Measurements from ENCODE around the gene BLOC1S4. TPM values are rescaled to one million over a fixed set of nuclear protein-coding genes. Genes with fewer than 3 reads are reported as not detected.

BLOC1S4 gene
- total RNA-seq, 1 experiment from 2014 or later: 14.0 TPM

DNA sequence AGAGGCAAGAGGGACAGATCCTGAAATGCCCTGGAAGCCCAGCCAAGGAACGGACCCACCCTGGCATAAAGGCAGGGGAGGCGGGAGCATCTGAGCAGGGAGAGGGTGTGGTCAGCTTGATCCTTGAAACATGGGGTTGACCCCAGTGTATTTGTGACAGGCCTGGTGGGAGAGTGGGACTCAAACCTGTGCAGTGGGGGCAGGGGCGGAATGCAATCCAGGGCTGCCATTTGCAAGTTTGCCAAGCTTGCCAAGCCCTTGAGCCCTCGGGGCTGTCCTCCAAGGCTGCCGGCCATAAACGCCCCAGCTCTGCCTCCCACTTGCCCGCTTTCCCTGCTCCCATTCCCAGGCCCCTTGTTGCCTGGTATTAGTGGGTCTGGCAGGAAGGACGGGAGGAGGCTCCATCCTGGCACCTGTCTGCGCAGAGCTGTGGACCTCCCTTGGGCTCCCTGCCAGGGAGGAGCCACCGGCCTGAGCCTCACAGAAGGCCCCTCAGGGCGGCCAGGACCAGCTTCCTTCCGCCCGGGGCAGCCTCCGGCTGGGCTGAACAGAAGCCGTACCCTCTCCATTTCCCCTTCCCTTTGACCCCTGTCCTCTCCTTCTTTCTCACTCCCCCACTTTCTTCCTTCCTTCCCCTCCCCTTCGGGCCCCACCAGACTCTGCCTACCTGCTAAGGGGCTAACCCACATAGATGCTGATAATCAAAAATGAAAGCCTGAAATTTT, 21.6 kb upstream of the BLOC1S4 start:
- Histone ChIP-seq H3K9me2 (replicated peaks; ENCODE audit: low read length) (no peaks in the 10 kb centered on the region), H3K4me1 (ENCODE audit: insufficient read depth, low read length) (peaks cover 58% of the 10 kb centered on the region), H3K27ac (ENCODE audit: low read length) (peak overlapping the region; percentile 96), H3K27me3 (ENCODE audit: low read length) (no peaks in the 10 kb centered on the region), H3K4me3 (ENCODE audit: low read length) (peak overlapping the region; percentile 50; the same call in 1 of the 2 replicates), H3K79me2 (ENCODE audit: low read length) (peaks cover 21% of the 10 kb centered on the region), H3K9me3 (ENCODE audit: low read length) (no peaks in the 10 kb centered on the region), H3K4me2 (ENCODE audit: low read length) (peak overlapping the region; percentile 81), H3F3A (ENCODE audit: low read length, unreplicated experiment) (peaks cover 5% of the 10 kb centered on the region), H3K36me3 (ENCODE audit: low read depth, low read length) (no peaks in the 10 kb centered on the region), H2AFZ (ENCODE audit: low read length) (no peak overlapping the region), H4K20me1 (ENCODE audit: low read length) (no peaks in the 10 kb centered on the region), H3K9ac (ENCODE audit: low read length) (peak overlapping the region; percentile 82)
- TF ChIP-seq EZH2 (IDR thresholded peaks at IDR 0.05; ENCODE audit: low read length, unreplicated experiment): no peak
- no peak for TF ChIP-seq EZH2phosphoT487 (IDR thresholded peaks at IDR 0.05; ENCODE audit: borderline replicate concordance, low read length)
- TF ChIP-seq, protein P1, sequence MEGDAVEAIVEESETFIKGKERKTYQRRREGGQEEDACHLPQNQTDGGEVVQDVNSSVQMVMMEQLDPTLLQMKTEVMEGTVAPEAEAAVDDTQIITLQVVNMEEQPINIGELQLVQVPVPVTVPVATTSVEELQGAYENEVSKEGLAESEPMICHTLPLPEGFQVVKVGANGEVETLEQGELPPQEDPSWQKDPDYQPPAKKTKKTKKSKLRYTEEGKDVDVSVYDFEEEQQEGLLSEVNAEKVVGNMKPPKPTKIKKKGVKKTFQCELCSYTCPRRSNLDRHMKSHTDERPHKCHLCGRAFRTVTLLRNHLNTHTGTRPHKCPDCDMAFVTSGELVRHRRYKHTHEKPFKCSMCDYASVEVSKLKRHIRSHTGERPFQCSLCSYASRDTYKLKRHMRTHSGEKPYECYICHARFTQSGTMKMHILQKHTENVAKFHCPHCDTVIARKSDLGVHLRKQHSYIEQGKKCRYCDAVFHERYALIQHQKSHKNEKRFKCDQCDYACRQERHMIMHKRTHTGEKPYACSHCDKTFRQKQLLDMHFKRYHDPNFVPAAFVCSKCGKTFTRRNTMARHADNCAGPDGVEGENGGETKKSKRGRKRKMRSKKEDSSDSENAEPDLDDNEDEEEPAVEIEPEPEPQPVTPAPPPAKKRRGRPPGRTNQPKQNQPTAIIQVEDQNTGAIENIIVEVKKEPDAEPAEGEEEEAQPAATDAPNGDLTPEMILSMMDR (conservative IDR thresholded peaks at IDR 0.05; ENCODE audit: low read depth, low read length): no peak
- BruUV-seq (replicated peaks): TSS peak; percentile 62
- DNase-seq: no peak
- no peak for ATAC-seq
- ChIA-PET POLR2A (ENCODE audit: unreplicated experiment) (no interaction called here), CTCF (no interaction called here)
- intact Hi-C loops (cut with micrococcal nuclease): loop anchor here (2.0 kb wide), 1 partner anchor 20 kb away; a partner anchor contains a TSS

DNA sequence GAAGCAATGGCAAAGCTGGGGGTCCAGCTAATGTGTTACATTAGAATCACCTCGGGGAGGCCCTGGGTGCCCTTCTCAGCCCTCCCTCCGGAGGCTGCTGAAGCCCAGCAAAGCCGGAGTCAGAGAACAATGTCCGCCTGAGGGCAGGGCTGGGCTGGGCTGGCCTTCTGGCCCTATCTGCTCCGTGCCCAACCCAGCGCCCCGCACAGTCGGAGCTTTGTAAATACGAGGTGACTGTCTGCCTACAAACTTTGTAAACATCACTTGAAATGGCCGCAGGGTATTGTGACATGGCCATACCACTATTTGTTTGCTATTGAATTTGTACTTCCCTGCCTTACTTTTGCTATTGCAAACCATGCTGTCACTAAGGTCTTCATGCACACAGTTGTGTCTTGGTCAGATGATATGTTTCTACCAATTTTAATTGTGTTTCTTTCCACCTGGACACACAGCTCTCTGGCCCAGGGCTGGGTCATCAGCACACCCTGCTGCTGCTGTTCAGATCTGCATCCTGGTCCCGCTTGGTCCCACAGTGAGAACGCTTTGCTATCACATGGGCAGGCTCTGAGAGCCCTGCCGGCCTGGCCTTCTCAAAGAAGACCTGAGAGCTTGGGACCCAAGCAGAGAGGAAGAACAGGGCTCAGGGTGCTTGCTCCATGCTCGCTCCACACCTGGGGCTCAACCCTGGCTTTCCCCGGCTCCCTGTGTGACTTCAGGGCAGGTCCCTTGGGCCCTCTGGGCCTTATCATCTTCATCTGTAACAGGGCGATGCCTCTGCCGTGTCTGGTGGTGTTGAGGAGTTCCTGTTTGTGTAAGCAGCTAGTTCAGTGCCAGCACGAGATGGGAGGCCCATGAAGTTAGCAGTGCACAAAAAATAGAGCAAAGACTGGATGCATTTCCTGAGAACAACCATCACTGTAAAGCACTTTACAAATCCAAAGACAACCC, 20.0 kb upstream of the BLOC1S4 start:
- no TSS peak for BruUV-seq (replicated peaks)
- H2AFZ ChIP-seq (ENCODE audit: low read length): peak overlapping the region; percentile 40; the same call in 1 of the 2 replicates
- no peaks in the 10 kb centered on the region for H3K36me3 ChIP-seq (ENCODE audit: low read depth, low read length)
- ChIA-PET POLR2A (ENCODE audit: unreplicated experiment) (interaction anchor here (0.5 kb wide), 1 partner anchor 55 kb away, joined by 4 read pairs; the partner anchor contains the start of gene MRFAP1), CTCF (interaction anchor here (0.6 to 1.4 kb wide), 2 partner anchors 14 to 21 kb away, joined by 3 to 8 read pairs; partner anchors contain the start of gene MRFAP1L1)
- H3K27me3 ChIP-seq (ENCODE audit: low read length): no peaks in the 10 kb centered on the region
- peak overlapping the region; percentile 96 for H3K27ac ChIP-seq (ENCODE audit: low read length)
- peak; percentile 77 for ATAC-seq
- no peaks in the 10 kb centered on the region for H4K20me1 ChIP-seq (ENCODE audit: low read length)
- H3K4me1 ChIP-seq (ENCODE audit: insufficient read depth, low read length): peaks cover 47% of the 10 kb centered on the region
- TF ChIP-seq, protein P1 (conservative IDR thresholded peaks at IDR 0.05; ENCODE audit: low read depth, low read length): peak; percentile 41
- TF ChIP-seq EZH2 (IDR thresholded peaks at IDR 0.05; ENCODE audit: low read length, unreplicated experiment): no peak
- H3K9me3 ChIP-seq (ENCODE audit: low read length): no peaks in the 10 kb centered on the region
- DNase-seq: peak; percentile 92
- H3K9me2 ChIP-seq (replicated peaks; ENCODE audit: low read length): no peaks in the 10 kb centered on the region
- peaks cover 21% of the 10 kb centered on the region for H3K79me2 ChIP-seq (ENCODE audit: low read length)
- intact Hi-C loops (cut with micrococcal nuclease): loop anchor here (2.0 kb wide), 1 partner anchor 21 kb away; a partner anchor contains a TSS
- H3K4me2 ChIP-seq (ENCODE audit: low read length): peak overlapping the region; percentile 81
- H3F3A ChIP-seq (ENCODE audit: low read length, unreplicated experiment): peaks cover 5% of the 10 kb centered on the region
- peak overlapping the region; percentile 82 for H3K9ac ChIP-seq (ENCODE audit: low read length)
- peak overlapping the region; percentile 62 for H3K4me3 ChIP-seq (ENCODE audit: low read length)
